ENCODE measurements around the gene RET. TPM values are rescaled to one million over a fixed set of nuclear protein-coding genes. Genes with fewer than 3 reads are reported as not detected.

The RET gene
- total and polyA plus RNA-seq, 2 of the 13 experiments (the other 11 are each of a cell fraction or from before 2014, with no cell fraction given) = 0.02 TPM; not detected in 1

GRCh38 chr10:43111101-43111500, 34.2 kb downstream of the RET start (continued):
- TF ChIP-seq ZBTB43 (CRISPR knock-in tag; conservative IDR thresholded peaks at IDR 0.05) (no peak), ZNF563 (CRISPR knock-in tag; IDR thresholded peaks at IDR 0.05) (no peak), CBX2 (IDR thresholded peaks at IDR 0.05; ENCODE audit: low read depth, low read length) (no peak), CBX2 (CRISPR knock-in tag; IDR thresholded peaks at IDR 0.05; ENCODE audit: low read depth) (no peak), TEAD3 (CRISPR knock-in tag; optimal IDR thresholded peaks at IDR 0.05; ENCODE audit: borderline replicate concordance) (no peak), ZNF83 (CRISPR knock-in tag; IDR thresholded peaks at IDR 0.05; ENCODE audit: borderline replicate concordance) (no peak), ZNF10 (CRISPR knock-in tag; IDR thresholded peaks at IDR 0.05; ENCODE audit: borderline replicate concordance, low read depth) (no peak), POLR2AphosphoS5 (IDR thresholded peaks at IDR 0.05; ENCODE audit: low read depth, low read length) (no peak)

GRCh38 chr10:43111921-43112607, 35.2 kb downstream of the RET start:
- intact Hi-C loops (cut with micrococcal nuclease; ENCODE audit: unreplicated experiment) = no loop called here
- no peak overlapping the region for H2AFZ ChIP-seq (ENCODE audit: low read length)
- in situ Hi-C loops (cut with HindIII; ENCODE audit: extremely low pct_ligation_motif_present, low pct_unique_long_range_greater_than_20kb) = no loop called here
- DNase-seq (ENCODE audit: low spot score) (no peak), ATAC-seq (no peak), FAIRE-seq (no peak)
- H3K9me3 ChIP-seq (ENCODE audit: low read length) = no peaks in the 10 kb centered on the region
- peaks cover 2 to 9% of the 10 kb centered on the region in 2 experiments; a peak in 3 of 5 replicates for H3K27me3 ChIP-seq (ENCODE audit: control insufficient read depth in 1 of 2, insufficient read depth in 2 of 2, low read length in 2 of 2)
- H3K9ac ChIP-seq (ENCODE audit: insufficient read depth, low read depth, low read length) = no peak overlapping the region
- no peaks in the 10 kb centered on the region for H3K36me3 ChIP-seq (replicated peaks in 1 of 2; ENCODE audit: control insufficient read depth in 1 of 2, insufficient read depth in 2 of 2, low read length in 2 of 2)
- H3K27ac ChIP-seq (ENCODE audit: extremely low read length, insufficient read depth, low read length) = no peak overlapping the region
- no peaks in the 10 kb centered on the region for H4K20me1 ChIP-seq (ENCODE audit: insufficient read depth, low read length)
- no peaks in the 10 kb centered on the region for H3K79me2 ChIP-seq (ENCODE audit: insufficient read depth, low read length)
- H3K4me1 ChIP-seq (ENCODE audit: insufficient read depth, low read length) = peaks cover 16% of the 10 kb centered on the region
- no peak overlapping the region for H3K4me2 ChIP-seq (ENCODE audit: low read depth, low read length)
- POLR2A ChIA-PET = no interaction called here
- BruUV-seq (replicated peaks) = no TSS peak
- TF ChIP-seq RFXANK (CRISPR knock-in tag; IDR thresholded peaks at IDR 0.05) = no peak
- TF ChIP-seq KMT2B (CRISPR knock-in tag; IDR thresholded peaks at IDR 0.05) = no peak
- TF ChIP-seq CSRNP1 (CRISPR knock-in tag; IDR thresholded peaks at IDR 0.05) = no peak
- no peak for TF ChIP-seq TAF1 (CRISPR knock-in tag; IDR thresholded peaks at IDR 0.05)
- no peak for TF ChIP-seq ZKSCAN8 (CRISPR knock-in tag; IDR thresholded peaks at IDR 0.05; ENCODE audit: borderline replicate concordance)
- no peak for TF ChIP-seq DRAP1 (CRISPR knock-in tag; IDR thresholded peaks at IDR 0.05)
- CTCF ChIA-PET (ENCODE audit: low intra/inter-chr PET ratio, low total read pairs) = no interaction called here
- H3K4me3 ChIP-seq (replicated peaks in 1 of 3; ENCODE audit: insufficient read depth in 1 of 3, low read depth in 2 of 3, low read length in 3 of 3) = no peak overlapping the region
- WGBS (ENCODE audit: low lambda C conversion rate) = 14% methylated on average over 15 of the region's 17 CpGs

Data from HepG2 (cell line).